SK-MEL-5 (cell line): Measurements from ENCODE around the gene RFX6. TPM values are rescaled to one million over a fixed set of nuclear protein-coding genes. Genes with fewer than 3 reads are reported as not detected.

Source experiments
- DNase-seq: peaks from one replicate; pipeline ENCODE4 v3.0.0-alpha.2; 2016; ENCODE audit warnings: low read depth, low spot score
- in situ Hi-C: cut with HindIII; loops from 2 replicates; pipeline ENCODE4 v1.10.0; 2016; ENCODE audit warnings: low sequenced_read_pairs, high pct_unique_total_duplicates, low pct_unique_long_range_greater_than_20kb
- total RNA-seq: library from RNA; depleted of rRNA; stranded (reverse); fragments of >200 nt; shearing (Covaris generic); gene quantifications from 2 replicates; pipeline ENCODE4 v1.2.3, GENCODE V29; 2014; rRNA removed

Gene RFX6
- total RNA-seq, 1 experiment from 2014 or later = 0.08 TPM

GRCh38 chr6:116949964-116950363, 72.9 kb downstream of the RFX6 start:
- in situ Hi-C loops = no loop called here
- DNase-seq = no peak

GRCh38 chr6:116954335-116954734, 77.3 kb downstream of the RFX6 start:
- in situ Hi-C loops = no loop called here
- DNase-seq = no peak

- no peak for DNase-seq
- in situ Hi-C loops = no loop called here
Measured at GRCh38 chr6:116954938-116955337, 77.9 kb downstream of the RFX6 start.

GRCh38 chr6:116955773-116956172, 78.7 kb downstream of the RFX6 start:
- in situ Hi-C loops = no loop called here

GRCh38 chr6:116963972-116964371, 86.9 kb downstream of the RFX6 start:
- in situ Hi-C loops = no loop called here
- no peak for DNase-seq

More at GRCh38 chr6:116955773-116956172, 78.7 kb downstream of the RFX6 start:
- DNase-seq = no peak

GRCh38 chr6:116966675-116967576, 89.9 kb downstream of the RFX6 start:
- in situ Hi-C loops = no loop called here
- no peak for DNase-seq

GRCh38 chr6:116969211-116969863, 92.3 kb downstream of the RFX6 start:
- peak; percentile 68 for DNase-seq
- in situ Hi-C loops = no loop called here

GRCh38 chr6:116971959-116972358, 94.9 kb downstream of the RFX6 start:
- in situ Hi-C loops = no loop called here

GRCh38 chr6:116973976-116974375, 96.9 kb downstream of the RFX6 start:
- in situ Hi-C loops = no loop called here
- no peak for DNase-seq

More at GRCh38 chr6:116971959-116972358, 94.9 kb downstream of the RFX6 start:
- peak; percentile 66 for DNase-seq

- no peak for DNase-seq
- in situ Hi-C loops = no loop called here
Measured at GRCh38 chr6:116974526-116975316, 97.7 kb downstream of the RFX6 start.

GRCh38 chr6:116975600-116975999, 98.6 kb downstream of the RFX6 start:
- in situ Hi-C loops = no loop called here
- DNase-seq = no peak

GRCh38 chr6:116979560-116979959, 102.5 kb downstream of the RFX6 start:
- no peak for DNase-seq
- in situ Hi-C loops = no loop called here

Other genes starting within 250 kb of the RFX6 start
- 14.1 and 15.9 TPM in 2 replicates for gene ZUP1, start 208.5 kb upstream of the RFX6 start, total RNA-seq
- 8.6 and 9.9 TPM in 2 replicates for gene KPNA5, start 196.0 kb upstream of the RFX6 start, total RNA-seq
- not detected in 2 replicates for gene FAM162B, start 111.5 kb upstream of the RFX6 start, total RNA-seq
- gene GPRC6A, start 48.2 kb upstream of the RFX6 start, total RNA-seq = not detected in 2 replicates